Raji (cell line): ENCODE results near the gene HOXB3.

Experiments
- POLR2A ChIP-seq: IDR thresholded peaks from 2 replicates; pipeline ENCODE4 v1.6.1; 2011; ENCODE audit warnings: low read depth, low read length, control low read depth; ENCODE audit not compliant: insufficient read depth

Gene HOXB3

GRCh38 chr17:48540213-48540612, 49.8 kb downstream of the HOXB3 start:
- no peak for TF ChIP-seq POLR2A

DNA sequence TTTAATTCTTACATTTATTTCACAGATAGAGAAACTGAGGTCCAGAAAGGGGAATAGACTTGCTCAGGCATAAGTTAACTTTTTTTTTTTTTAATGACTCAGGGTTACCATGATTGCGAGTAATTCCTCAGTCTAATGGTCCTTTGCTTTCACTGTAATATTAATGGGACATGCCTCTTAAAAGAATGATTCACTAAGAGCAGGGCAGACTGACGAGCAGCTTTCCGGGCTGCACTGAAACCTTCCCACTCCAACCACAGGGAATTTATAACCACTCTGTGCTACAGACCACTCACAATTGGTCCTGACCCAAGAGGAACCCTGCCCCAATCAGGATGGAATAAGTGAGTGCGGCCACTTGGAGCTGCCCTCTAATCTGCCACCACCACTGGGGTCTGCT, 50.9 kb downstream of the HOXB3 start:
- no peak for TF ChIP-seq POLR2A

DNA sequence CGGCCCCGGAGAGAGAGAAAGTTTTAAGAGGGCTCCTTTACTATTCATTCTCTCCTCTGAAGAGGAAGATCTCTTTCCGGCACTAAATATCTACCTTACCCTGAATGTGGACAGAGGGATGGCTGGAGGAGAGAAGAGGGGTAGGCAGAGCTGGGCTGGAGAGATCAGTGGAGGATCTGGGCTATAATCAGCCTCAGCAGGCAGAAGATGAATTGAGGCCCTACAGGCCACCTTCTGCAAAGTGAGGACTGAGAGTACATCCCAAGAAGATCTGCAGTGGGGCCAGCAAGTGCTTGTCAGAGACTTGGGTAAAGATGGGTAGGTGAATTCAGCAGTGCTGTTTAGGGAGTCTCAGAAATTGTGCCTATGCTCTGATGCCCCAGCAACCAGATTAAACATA, 52.7 kb downstream of the HOXB3 start:
- TF ChIP-seq POLR2A, result no peak

GRCh38 chr17:48532261-48532660, 57.8 kb downstream of the HOXB3 start:
- no peak for TF ChIP-seq POLR2A

- no peak for TF ChIP-seq POLR2A
Measured at GRCh38 chr17:48530887-48531272, 59.2 kb downstream of the HOXB3 start, which contains the start of gene HOXB1. Gene HOXB1 (minus strand): TSS chr17:48531011. CDS start chr17:48530904, 107 bp downstream.

- no peak for TF ChIP-seq POLR2A
Measured at GRCh38 chr17:48530208-48530886, 59.7 kb downstream of the HOXB3 start.

GRCh38 chr17:48529683-48530009, 60.4 kb downstream of the HOXB3 start:
- TF ChIP-seq POLR2A, result no peak

- TF ChIP-seq POLR2A, result no peak
Measured at GRCh38 chr17:48528936-48529682, 60.9 kb downstream of the HOXB3 start.

DNA sequence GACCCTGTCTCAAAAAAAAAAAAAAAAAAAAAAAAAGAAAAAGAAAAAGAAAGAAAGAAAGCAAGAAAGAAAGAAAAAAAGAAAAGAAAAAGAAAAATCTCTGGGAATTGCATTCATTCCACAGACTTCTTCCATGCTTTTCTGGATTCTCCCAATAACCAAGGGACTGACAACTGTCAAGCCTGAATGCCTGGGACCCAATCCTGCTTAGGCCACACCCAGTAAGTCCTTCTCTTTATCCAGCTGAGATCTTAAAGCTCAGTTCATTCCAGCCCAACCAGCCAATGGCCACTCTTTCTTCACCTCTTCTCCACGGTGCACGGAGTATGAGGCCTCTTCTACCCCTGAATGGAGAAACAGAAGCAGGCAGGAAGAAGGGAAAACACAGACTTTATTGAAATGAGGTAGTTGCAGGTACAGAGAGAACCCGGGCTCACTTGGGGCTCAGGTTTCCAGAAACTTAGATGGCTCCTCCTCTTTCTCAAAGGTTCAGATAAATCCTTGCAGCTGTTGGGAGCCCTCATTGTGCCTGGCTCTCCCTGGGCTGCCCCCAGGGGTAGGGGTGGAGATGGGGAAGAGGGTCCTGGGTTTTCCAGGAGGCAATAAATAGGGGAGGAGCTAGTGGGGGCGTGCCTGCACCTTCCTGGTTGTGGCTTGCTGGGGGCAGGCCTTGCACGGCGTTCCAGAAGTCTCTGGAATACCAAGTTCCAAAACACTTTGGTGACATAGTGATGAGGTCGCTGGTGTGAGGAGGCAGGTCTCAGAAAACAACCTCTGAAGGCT, 61.7 kb downstream of the HOXB3 start:
- TF ChIP-seq POLR2A, result no peak

DNA sequence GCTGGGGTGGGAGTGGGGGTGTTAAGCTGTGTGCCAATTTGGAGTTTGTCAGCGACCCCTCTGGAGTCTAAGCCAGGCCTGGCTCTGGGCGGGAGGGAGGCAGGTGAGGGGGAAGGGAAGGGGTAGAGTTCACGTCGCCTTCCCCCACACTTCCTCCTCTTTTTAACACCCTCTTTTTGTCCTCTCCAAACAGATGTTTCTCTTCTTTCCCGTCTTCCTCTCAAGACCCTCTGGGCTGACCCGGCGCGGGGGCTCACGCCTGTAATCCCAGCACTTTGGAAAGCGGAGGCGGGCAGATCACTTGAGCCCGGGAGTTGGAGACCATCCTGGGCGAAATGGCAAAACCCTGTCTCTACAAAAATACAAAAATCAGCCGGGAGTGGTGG, 62.5 kb downstream of the HOXB3 start:
- TF ChIP-seq POLR2A, result no peak

DNA sequence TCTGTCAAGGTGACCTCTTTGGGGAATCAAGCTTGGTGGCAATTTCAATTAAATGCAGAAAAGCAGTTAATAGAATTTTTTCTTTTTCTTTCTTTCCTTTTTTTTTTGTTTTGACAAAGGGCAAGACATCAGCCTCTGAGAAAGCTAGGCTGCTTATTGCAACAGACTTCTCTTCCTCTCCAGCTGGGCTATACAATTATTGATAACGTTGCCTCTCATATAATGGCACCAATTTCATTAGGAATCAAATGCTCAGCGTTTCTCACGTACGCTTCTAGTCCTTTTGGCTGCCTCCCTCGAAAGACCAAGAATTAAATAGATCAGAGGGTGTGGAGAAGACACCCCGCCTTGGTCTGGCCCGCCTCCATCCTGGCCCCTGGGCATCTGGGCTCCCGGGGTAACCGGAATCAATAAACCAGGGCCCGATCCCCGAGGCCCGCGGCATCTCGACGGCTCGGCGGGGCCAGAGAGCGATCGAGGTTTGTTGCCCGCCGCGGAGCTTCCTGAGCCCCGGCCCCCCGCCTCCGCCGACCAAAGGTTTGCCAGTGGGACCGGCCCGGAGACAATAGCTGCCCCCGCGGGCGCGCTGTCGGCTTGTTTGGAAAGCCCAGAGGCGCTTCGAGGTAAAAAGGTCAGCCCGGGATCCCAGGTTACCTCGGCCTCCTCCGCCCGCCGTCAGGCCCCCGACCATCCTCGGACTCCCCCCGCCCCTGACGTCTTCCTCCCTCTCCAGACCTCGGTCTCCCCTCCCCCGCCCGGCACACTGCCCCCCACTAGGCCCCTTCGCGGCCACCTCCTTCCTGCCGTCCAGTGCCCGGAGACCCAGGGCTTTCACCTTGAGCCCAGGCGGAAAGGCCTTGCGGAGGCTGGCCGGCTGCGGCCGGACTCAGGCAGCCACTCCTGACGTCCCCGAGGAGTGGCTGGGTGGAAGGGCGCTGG, 63.2 kb downstream of the HOXB3 start:
- TF ChIP-seq POLR2A, result no peak

DNA sequence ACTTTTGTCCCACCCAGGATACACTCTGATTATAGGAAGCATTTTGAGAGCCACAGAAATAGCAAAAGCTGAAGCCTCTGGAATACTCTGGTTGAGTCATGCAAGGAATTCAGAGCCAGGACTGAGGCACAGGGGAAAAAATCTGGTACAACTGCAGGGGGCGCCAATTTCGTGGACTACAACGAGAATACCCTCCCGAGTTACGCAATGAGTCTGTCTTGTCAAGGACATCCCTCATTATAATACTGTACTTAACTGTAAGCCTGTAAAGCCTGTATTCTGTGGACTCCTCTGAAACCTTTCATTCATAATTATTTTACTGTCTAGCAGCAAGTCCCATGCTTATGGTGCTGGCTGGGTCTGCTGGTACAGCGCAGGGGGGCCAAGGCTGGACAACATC, 67.0 kb downstream of the HOXB3 start:
- no peak for TF ChIP-seq POLR2A

- no peak for TF ChIP-seq POLR2A
Measured at GRCh38 chr17:48522031-48522653, 67.9 kb downstream of the HOXB3 start.

GRCh38 chr17:48520631-48521079, 69.4 kb downstream of the HOXB3 start:
- no peak for TF ChIP-seq POLR2A
